ENCODE results near the gene KRTAP10-12. TPM values are rescaled to one million over a fixed set of nuclear protein-coding genes. Genes with fewer than 3 reads are reported as not detected.

KRTAP10-12 gene
- polyA plus RNA-seq, 1 of the 3 experiments (the other 2 are of a cell fraction) = not detected

- TF ChIP-seq EZH2phosphoT487 (IDR thresholded peaks at IDR 0.05; ENCODE audit: borderline replicate concordance, low read depth) (no peak), EP300 (IDR thresholded peaks at IDR 0.05; ENCODE audit: borderline replicate concordance in 1 of 2, low read depth in 1 of 2, low read length in 1 of 2) (no peak), GATA2 (CRISPR knock-in tag; IDR thresholded peaks at IDR 0.05) (no peak), TAF1 (IDR thresholded peaks at IDR 0.05; ENCODE audit: borderline replicate concordance, low read depth, low read length) (no peak), MEF2A (IDR thresholded peaks at IDR 0.05; ENCODE audit: borderline replicate concordance, low read depth) (no peak), NFIC (IDR thresholded peaks at IDR 0.05; ENCODE audit: borderline replicate concordance) (no peak), USF2 (IDR thresholded peaks at IDR 0.05; ENCODE audit: borderline replicate concordance, low read depth, low read length) (no peak), USF1 (IDR thresholded peaks at IDR 0.05; ENCODE audit: borderline replicate concordance, low read depth) (no peak), GABPA (IDR thresholded peaks at IDR 0.05; ENCODE audit: low read depth) (no peak), RXRA (IDR thresholded peaks at IDR 0.05; ENCODE audit: borderline replicate concordance, low read depth) (no peak), CTCF (IDR thresholded peaks at IDR 0.05) (no peak), CHD2 (IDR thresholded peaks at IDR 0.05; ENCODE audit: low read length, partially characterized antibody) (no peak), RFX5 (IDR thresholded peaks at IDR 0.05; ENCODE audit: low read length) (no peak), TEAD4 (IDR thresholded peaks at IDR 0.05; ENCODE audit: borderline replicate concordance, insufficient read depth) (no peak), IRF3 (IDR thresholded peaks at IDR 0.05; ENCODE audit: low read depth, low read length) (no peak), YY1 (IDR thresholded peaks at IDR 0.05; ENCODE audit: low read depth) (no peak), REST (IDR thresholded peaks at IDR 0.05; ENCODE audit: low read depth, low read length) (no peak)
- Histone ChIP-seq H3K27ac (ENCODE audit: low read depth in 2 of 2, low read length in 1 of 2) (no peak overlapping the region), H3K36me3 (replicated peaks in 1 of 2; ENCODE audit: control insufficient read depth in 1 of 2, insufficient read depth in 2 of 2, low read length in 1 of 2) (no peaks in the 10 kb centered on the region), H3K79me2 (ENCODE audit: insufficient read depth) (no peaks in the 10 kb centered on the region), H3K9ac (no peak overlapping the region), H3K9me2 (no peaks in the 10 kb centered on the region), H2AFZ (ENCODE audit: low read depth) (no peak overlapping the region), H3K4me3 (ENCODE audit: low read depth in 2 of 2, low read length in 1 of 2) (no peak overlapping the region), H4K20me1 (ENCODE audit: insufficient read depth) (no peaks in the 10 kb centered on the region), H3K4me1 (ENCODE audit: control insufficient read depth in 1 of 2, insufficient read depth in 2 of 2, low read depth in 1 of 2, low read length in 1 of 2) (no peaks in the 10 kb centered on the region), H3K9me3 (no peaks in the 10 kb centered on the region), H3K27me3 (ENCODE audit: insufficient read depth) (peaks cover 56% of the 10 kb centered on the region; the same call in 1 of the 2 replicates), H3K4me2 (no peak overlapping the region), H3F3A (replicated peaks; ENCODE audit: insufficient read depth) (no peaks in the 10 kb centered on the region)
- DNase-seq = no peak
- 73% methylated on average over 7 of the region's 8 CpGs for WGBS (ENCODE audit: low lambda C conversion rate)
- ChIA-PET CTCF (interaction anchor here (0.9 to 1.5 kb wide), 3 partner anchors 9 to 66 kb away, joined by 3 to 5 read pairs (median 4); no protein-coding TSS in a partner anchor), POLR2A (no interaction called here)
Measured at GRCh38 chr21:44727321-44727720, 30.3 kb downstream of the KRTAP10-12 start.

Measured in SK-N-SH (cell line).